Urinary bladder (tissue), 4 donors: ENCODE results near the gene MYH10. TPM values are rescaled to one million over a fixed set of nuclear protein-coding genes. Genes with fewer than 3 reads are reported as not detected.
A peak's percentile ranks its signal among the peaks of the same experiment; 100 is the strongest.

Source experiments
- DNase-seq: peaks from one replicate; pipeline ENCODE4 v3.0.0-alpha.2; 2015; ENCODE audit errors: extremely low spot score
- H3K27ac ChIP-seq: one replicate; pipeline ENCODE4 v1.5.1; 2013; ENCODE audit warnings: low read depth, mild to moderate bottlenecking, moderate library complexity
- H3K36me3 ChIP-seq: one replicate; pipeline ENCODE4 v1.6.1; 2013; ENCODE audit warnings: mild to moderate bottlenecking, moderate library complexity; ENCODE audit not compliant: insufficient read depth
- H3K4me1 ChIP-seq: one replicate; pipeline ENCODE4 v1.6.1; 2013; ENCODE audit warnings: mild to moderate bottlenecking, moderate library complexity; ENCODE audit not compliant: insufficient read depth
- H3K4me3 ChIP-seq: one replicate; pipeline ENCODE4 v1.5.1; 2013; ENCODE audit warnings: low read depth, low read length
- WGBS: extraction: QIAGEN DNeasy Blood & Tissue Kit; methylation state at CpG from one replicate; pipeline ENCODE4 v1.1.7; 2013; 5-methylcytosine and 5-hydroxymethylcytosine counted together
- polyA plus RNA-seq: library from polyadenylated mRNA; stranded (reverse); fragments of 200-250 nt; gene quantifications from one replicate; pipeline ENCODE4 v1.2.3, GENCODE V29; 2013
- total RNA-seq: library from RNA; depleted of rRNA; stranded (reverse); fragments of >200 nt; gene quantifications from one replicate; pipeline ENCODE4 v1.2.3, GENCODE V29; 2014
- donor health status: healthy with polysubstance abuse.
- donor health status: healthy.

The MYH10 gene
- total and polyA plus RNA-seq, 2 donors, result 21.5 to 152 TPM

DNA sequence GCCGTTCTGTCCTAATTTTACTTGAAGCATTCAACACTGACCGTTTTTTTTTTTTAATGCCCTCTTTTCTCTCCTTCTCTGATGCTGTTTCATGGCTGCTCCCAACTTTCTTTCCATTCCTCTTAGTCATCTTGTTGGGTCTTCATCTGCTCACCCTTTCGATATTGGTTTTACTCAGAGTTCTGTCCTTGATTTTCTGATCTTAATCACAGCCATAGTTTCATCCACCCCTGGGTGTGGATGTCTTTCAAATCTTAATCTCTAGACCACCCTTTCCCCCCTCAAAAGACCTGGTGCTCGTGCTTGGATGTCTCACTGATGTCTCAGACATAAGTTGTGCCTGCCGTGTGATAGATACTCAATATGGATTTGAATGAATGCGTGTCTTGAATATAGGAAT is 172.4 kb downstream of the MYH10 start:
- Histone ChIP-seq H3K36me3 (peaks cover 8% of the 10 kb centered on the region), H3K4me3 (no peak overlapping the region), H3K4me1 (no peaks in the 10 kb centered on the region), H3K27ac (no peak overlapping the region)
- WGBS, result 89% methylated on average over 6 of the region's 6 CpGs
- no peak for DNase-seq

DNA sequence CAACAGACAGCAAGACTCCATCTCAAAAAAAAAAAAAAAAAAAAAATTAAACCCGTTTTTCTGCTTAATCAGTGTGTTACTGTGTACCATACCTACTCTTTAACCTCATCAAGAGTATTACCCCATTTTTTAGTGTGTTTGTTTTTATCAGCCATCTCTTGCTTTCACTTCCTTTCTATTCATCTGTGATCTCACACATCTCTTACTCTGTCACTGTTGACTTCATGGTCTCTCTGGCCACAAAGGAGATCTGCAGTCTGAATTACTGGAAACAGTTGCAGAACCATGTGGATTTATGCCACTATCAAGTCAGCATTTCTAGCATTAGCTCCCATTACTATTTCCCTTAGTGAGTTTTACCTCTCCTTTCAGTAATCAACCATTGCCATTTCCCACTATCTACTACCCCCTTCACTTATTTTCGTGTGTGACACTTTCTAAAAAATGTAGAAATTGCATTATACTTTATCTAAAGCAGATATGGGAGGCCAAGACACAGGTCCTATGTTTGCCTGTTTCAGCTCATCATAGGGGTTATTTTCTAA is 174.8 kb downstream of the MYH10 start:
- H3K36me3 ChIP-seq, result peaks cover 13% of the 10 kb centered on the region
- WGBS, result 71% methylated on average over 2 of the region's 2 CpGs
- no peak overlapping the region for H3K4me3 ChIP-seq
- H3K4me1 ChIP-seq, result no peaks in the 10 kb centered on the region
- no peak for DNase-seq
- H3K27ac ChIP-seq, result no peak overlapping the region

- peaks cover 10% of the 10 kb centered on the region for H3K36me3 ChIP-seq
- 81% methylated on average over 3 of the region's 3 CpGs for WGBS
Measured at GRCh38 chr17:8453326-8453725, 177.2 kb downstream of the MYH10 start.

GRCh38 chr17:8451933-8452614 is 178.5 kb downstream of the MYH10 start:
- 82% methylated on average over 8 of the region's 8 CpGs for WGBS
- H3K4me3 ChIP-seq, result no peak overlapping the region
- no peak for DNase-seq
- H3K4me1 ChIP-seq, result no peaks in the 10 kb centered on the region
- H3K27ac ChIP-seq, result no peak overlapping the region
- peaks cover 9% of the 10 kb centered on the region for H3K36me3 ChIP-seq

More at GRCh38 chr17:8453326-8453725, 177.2 kb downstream of the MYH10 start:
- H3K4me1 ChIP-seq, result no peaks in the 10 kb centered on the region
- no peak for DNase-seq
- H3K4me3 ChIP-seq, result no peak overlapping the region
- H3K27ac ChIP-seq, result no peak overlapping the region

- WGBS, result 66% methylated on average over 3 of the region's 3 CpGs
- Histone ChIP-seq H3K27ac (no peak overlapping the region), H3K4me3 (no peak overlapping the region), H3K36me3 (peaks cover 9% of the 10 kb centered on the region), H3K4me1 (no peaks in the 10 kb centered on the region)
- DNase-seq, result no peak
Measured at GRCh38 chr17:8448310-8448709, 182.2 kb downstream of the MYH10 start.

GRCh38 chr17:8447799-8448198 is 182.7 kb downstream of the MYH10 start:
- no peaks in the 10 kb centered on the region for H3K4me1 ChIP-seq
- no peak for DNase-seq
- H3K27ac ChIP-seq, result no peak overlapping the region
- 76% methylated on average over 4 of the region's 4 CpGs for WGBS
- no peak overlapping the region for H3K4me3 ChIP-seq
- peaks cover 9% of the 10 kb centered on the region for H3K36me3 ChIP-seq

DNA sequence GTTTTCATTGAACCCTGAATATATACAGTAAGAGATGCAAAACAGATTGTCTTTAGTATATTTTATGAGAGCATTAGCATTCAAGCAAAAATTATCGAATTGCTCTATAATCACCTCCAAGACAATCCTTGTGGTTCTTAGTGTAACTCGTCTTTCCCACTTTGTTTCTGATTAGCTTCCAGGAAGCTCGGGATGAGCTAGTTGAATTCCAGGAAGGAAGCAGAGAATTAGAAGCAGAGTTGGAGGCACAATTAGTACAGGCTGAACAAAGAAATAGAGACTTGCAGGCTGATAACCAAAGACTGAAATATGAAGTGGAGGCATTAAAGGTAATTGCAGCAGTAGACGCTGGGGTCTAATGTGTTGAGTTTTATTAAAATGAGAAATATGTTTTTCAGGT is 185.0 kb downstream of the MYH10 start:
- Histone ChIP-seq H3K27ac (no peak overlapping the region), H3K36me3 (peaks cover 6% of the 10 kb centered on the region), H3K4me1 (no peaks in the 10 kb centered on the region), H3K4me3 (no peak overlapping the region)
- WGBS, result 54% methylated on average over 4 of the region's 4 CpGs
- DNase-seq, result no peak

GRCh38 chr17:8444494-8444893 is 186.0 kb downstream of the MYH10 start:
- no peak overlapping the region for H3K27ac ChIP-seq
- WGBS, result 60% methylated on average over 4 of the region's 4 CpGs
- DNase-seq, result no peak
- no peaks in the 10 kb centered on the region for H3K4me1 ChIP-seq
- H3K36me3 ChIP-seq, result peaks cover 8% of the 10 kb centered on the region
- H3K4me3 ChIP-seq, result no peak overlapping the region

- 79% methylated on average over 7 of the region's 7 CpGs for WGBS
- DNase-seq, result no peak
- Histone ChIP-seq H3K36me3 (peaks cover 8% of the 10 kb centered on the region), H3K4me1 (no peaks in the 10 kb centered on the region), H3K4me3 (no peak overlapping the region), H3K27ac (no peak overlapping the region)
Measured at GRCh38 chr17:8443756-8444155, 186.8 kb downstream of the MYH10 start.

GRCh38 chr17:8442310-8442709 is 188.2 kb downstream of the MYH10 start:
- no peak overlapping the region for H3K4me3 ChIP-seq
- no peak for DNase-seq
- 93% methylated on average over 2 of the region's 2 CpGs for WGBS
- peaks cover 4% of the 10 kb centered on the region for H3K36me3 ChIP-seq
- no peaks in the 10 kb centered on the region for H3K4me1 ChIP-seq
- H3K27ac ChIP-seq, result no peak overlapping the region

DNA sequence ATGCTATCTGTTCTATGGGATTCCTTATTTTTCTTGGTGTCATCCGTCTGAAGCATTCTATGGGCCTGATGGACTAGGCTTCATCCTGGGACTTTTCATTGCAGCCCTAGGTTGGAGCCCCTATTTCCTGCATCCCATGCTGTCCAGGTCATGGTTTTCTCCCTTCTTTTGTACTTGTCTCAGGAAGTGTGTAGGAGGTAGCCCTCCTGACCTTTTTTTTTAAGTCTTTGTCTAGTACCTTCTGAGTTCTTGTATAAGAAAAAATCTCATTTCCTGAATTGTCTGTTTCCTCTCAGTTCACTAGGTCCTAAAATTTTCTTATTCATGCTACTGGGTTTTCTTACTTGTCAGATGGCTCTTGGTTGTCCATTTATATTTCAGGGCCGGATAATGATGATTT is 188.8 kb downstream of the MYH10 start:
- H3K4me1 ChIP-seq, result no peaks in the 10 kb centered on the region
- WGBS, result 76% methylated on average over 2 of the region's 2 CpGs
- no peak overlapping the region for H3K27ac ChIP-seq
- peaks cover 4% of the 10 kb centered on the region for H3K36me3 ChIP-seq
- DNase-seq, result no peak
- H3K4me3 ChIP-seq, result no peak overlapping the region

- Histone ChIP-seq H3K36me3 (peaks cover 4% of the 10 kb centered on the region), H3K4me1 (no peaks in the 10 kb centered on the region)
- WGBS, result 94% methylated on average over 3 of the region's 3 CpGs
Measured at GRCh38 chr17:8439681-8440080, 190.8 kb downstream of the MYH10 start.

GRCh38 chr17:8438441-8438840 is 192.1 kb downstream of the MYH10 start:
- DNase-seq, result no peak
- Histone ChIP-seq H3K36me3 (peaks cover 4% of the 10 kb centered on the region), H3K4me1 (no peaks in the 10 kb centered on the region), H3K4me3 (no peak overlapping the region), H3K27ac (no peak overlapping the region)
- WGBS, result 85% methylated on average over 5 of the region's 5 CpGs

More at GRCh38 chr17:8439681-8440080, 190.8 kb downstream of the MYH10 start:
- DNase-seq, result no peak
- Histone ChIP-seq H3K27ac (no peak overlapping the region), H3K4me3 (no peak overlapping the region)

DNA sequence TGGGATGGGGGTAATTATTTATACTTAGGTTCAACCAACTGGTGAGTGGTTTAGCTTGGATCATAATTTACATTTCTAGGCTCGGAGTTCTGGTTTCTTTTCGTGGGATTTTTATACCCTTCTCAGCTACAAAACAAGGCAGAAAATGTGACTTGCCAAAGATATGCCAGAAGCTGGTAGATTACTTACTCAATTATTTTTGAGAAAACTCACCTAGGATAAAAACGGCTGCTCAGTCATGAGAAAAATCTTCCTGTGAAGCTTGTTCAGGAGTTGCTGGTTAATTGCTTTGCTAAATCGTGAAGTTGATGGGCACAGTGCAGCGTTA is 193.7 kb downstream of the MYH10 start:
- peaks cover 4% of the 10 kb centered on the region for H3K36me3 ChIP-seq
- no peaks in the 10 kb centered on the region for H3K4me1 ChIP-seq
- peak overlapping the region; percentile 99 for H3K27ac ChIP-seq
- no peak for DNase-seq
- H3K4me3 ChIP-seq, result peak overlapping the region; percentile 87
- 12% methylated on average over 5 of the region's 5 CpGs for WGBS
